Panc1 (cell line): Measurements from ENCODE around the gene RPS14. TPM values are rescaled to one million over a fixed set of nuclear protein-coding genes. Genes with fewer than 3 reads are reported as not detected.

Experiments
- ATAC-seq: fragments of 200-7000 bp; cut with Tn5 transposase; 2 replicates; pipeline ENCODE4 v1.9.1; 2020; ENCODE audit warnings: mild to moderate bottlenecking, moderate library complexity
- BruUV-seq: library from RNA; stranded (reverse); fragments of 400-500 nt; replicated peaks from 2 replicates; lab custom pipeline; 2021; lab: Mats Ljungman, UMichigan
- CTCF ChIA-PET: fragments of 300-600 bp; sonication (Branson Sonifier 250); formaldehyde crosslinking; loops from one replicate; lab custom pipeline; 2022; ENCODE audit warnings: antibody characterized with exemption; lab: Charles Lee
- POLR2A ChIA-PET: fragments of 300-600 bp; sonication (Branson Sonifier 250); formaldehyde crosslinking; loops from one replicate; lab custom pipeline; 2022; ENCODE audit warnings: antibody characterized with exemption; lab: Charles Lee
- DNase-seq: peaks from one replicate; pipeline ENCODE4 v3.0.0-alpha.2; 2010; ENCODE audit warnings: low read depth, low spot score
- H3K27ac ChIP-seq: 2 replicates; pipeline ENCODE4 v1.5.1; 2011; ENCODE audit warnings: mild to moderate bottlenecking, low read length, inconsistent platforms
- H3K27me3 ChIP-seq: fragments of 200-500 bp; sonication (Bioruptor generic); 2 replicates; pipeline ENCODE4 v1.6.0; 2014; ENCODE audit warnings: low read length, inconsistent platforms; ENCODE audit not compliant: control insufficient read depth, insufficient read depth
- H3K36me3 ChIP-seq: fragments of 200-500 bp; sonication (Bioruptor generic); 2 replicates; pipeline ENCODE4 v1.5.1; 2014; ENCODE audit warnings: inconsistent platforms, mild to moderate bottlenecking, low read length, moderate library complexity; ENCODE audit not compliant: control insufficient read depth, insufficient read depth
- H3K4me1 ChIP-seq: 2 replicates; pipeline ENCODE4 v1.5.1; 2011; ENCODE audit warnings: inconsistent platforms, mild to moderate bottlenecking, low read length, moderate library complexity; ENCODE audit not compliant: control insufficient read depth, insufficient read depth
- H3K4me3 ChIP-seq, 2 experiments: 2 replicates each; pipeline ENCODE4 v1.5.1; 2011 to 2012; ENCODE audit warnings: low read depth in 2 of 2, low read length in 2 of 2, mild to moderate bottlenecking in 2 of 2, inconsistent platforms in 1 of 2, moderate library complexity in 1 of 2
- H3K9me3 ChIP-seq: fragments of 200-500 bp; sonication (Bioruptor generic); 2 replicates; pipeline ENCODE4 v1.5.1; 2014; ENCODE audit warnings: low read depth, mild to moderate bottlenecking, inconsistent platforms, low read length, moderate library complexity; ENCODE audit not compliant: control insufficient read depth, insufficient read depth
- CTCF ChIP-seq: fragments of 450-650 bp; IDR thresholded peaks from 2 replicates; pipeline ENCODE4 v1.5.1; 2017; ENCODE audit warnings: mild to moderate bottlenecking
- POLR2AphosphoS5 ChIP-seq: IDR thresholded peaks from 2 replicates; pipeline ENCODE4 v1.6.1; 2012; ENCODE audit warnings: mild to moderate bottlenecking, low read depth, low read length, moderate library complexity
- SIN3A ChIP-seq: IDR thresholded peaks from 2 replicates; pipeline ENCODE4 v1.6.1; 2012; ENCODE audit warnings: low read depth, mild to moderate bottlenecking, low read length, moderate library complexity, borderline replicate concordance; ENCODE audit not compliant: insufficient read depth
- TCF7L2 ChIP-seq: IDR thresholded peaks from 2 replicates; pipeline ENCODE4 v1.6.1; 2011; ENCODE audit warnings: mild to moderate bottlenecking, low read depth, low read length, inconsistent platforms
- in situ Hi-C: cut with HindIII; loops from 2 replicates; pipeline ENCODE4 v1.10.0; 2016; ENCODE audit warnings: low sequenced_read_pairs, low pct_unique_long_range_greater_than_20kb
- intact Hi-C: fragments of 100-400 bp; cut with micrococcal nuclease; formaldehyde crosslinking; loops from one replicate; pipeline ENCODE4 v1.10.0; 2022; ENCODE audit not compliant: unreplicated experiment
- total RNA-seq: library from RNA; stranded (reverse); gene quantifications from one replicate; pipeline ENCODE4 v1.2.1, GENCODE V29; 2021; ENCODE audit not compliant: unreplicated experiment
- TF ChIP-seq, protein P1 (sequence below), 2 experiments: IDR thresholded peaks; 2 replicates each; pipeline ENCODE4 v1.6.1; 2011 to 2012; ENCODE audit warnings: low read depth in 2 of 2, control low read depth in 1 of 2, low read length in 1 of 2, mild to moderate bottlenecking in 1 of 2, moderate library complexity in 1 of 2; ENCODE audit not compliant: insufficient read depth in 1 of 2

The RPS14 gene
- total RNA-seq, 1 experiment from 2014 or later = 1,959 TPM

GRCh38 chr5:150481972-150482406 is 32.5 kb upstream of the RPS14 start:
- intact Hi-C loops (no loop called here), in situ Hi-C loops (no loop called here)
- H3K4me3 ChIP-seq = no peak overlapping the region
- DNase-seq = no peak
- no peaks in the 10 kb centered on the region for H3K27me3 ChIP-seq
- H3K4me1 ChIP-seq = peaks cover 8% of the 10 kb centered on the region
- H3K36me3 ChIP-seq = no peaks in the 10 kb centered on the region
- no TSS peak for BruUV-seq
- H3K27ac ChIP-seq = peak overlapping the region; percentile 37; the same call in 1 of the 2 replicates
- ChIA-PET POLR2A (no interaction called here), CTCF (no interaction called here)
- no peaks in the 10 kb centered on the region for H3K9me3 ChIP-seq
- no peak for TF ChIP-seq TCF7L2
- no peak for ATAC-seq

DNA sequence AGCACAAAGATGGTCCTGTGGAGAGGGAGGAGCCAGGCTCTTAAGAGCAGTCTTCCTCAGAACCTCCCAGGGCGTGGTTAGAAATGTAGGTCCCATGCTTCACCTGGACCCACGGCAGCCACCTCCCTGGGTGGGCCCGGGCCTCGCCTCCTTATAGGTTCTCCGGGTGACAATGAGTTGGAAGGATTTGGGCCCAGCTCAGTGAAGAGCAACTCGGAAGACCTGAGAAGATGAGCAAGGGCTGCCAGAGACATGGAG is 32.1 kb upstream of the RPS14 start:
- H3K27me3 ChIP-seq = no peaks in the 10 kb centered on the region
- no peaks in the 10 kb centered on the region for H3K9me3 ChIP-seq
- intact Hi-C loops (no loop called here), in situ Hi-C loops (no loop called here)
- peaks cover 8% of the 10 kb centered on the region for H3K4me1 ChIP-seq
- no peaks in the 10 kb centered on the region for H3K36me3 ChIP-seq
- ChIA-PET CTCF (no interaction called here), POLR2A (no interaction called here)
- ATAC-seq (no peak), DNase-seq (no peak)
- peak overlapping the region; percentile 37; the same call in 1 of the 2 replicates for H3K27ac ChIP-seq
- no peak overlapping the region for H3K4me3 ChIP-seq
- TF ChIP-seq TCF7L2 = no peak
- TF ChIP-seq SIN3A = no peak
- TF ChIP-seq CTCF = no peak
- TF ChIP-seq, protein P1, sequence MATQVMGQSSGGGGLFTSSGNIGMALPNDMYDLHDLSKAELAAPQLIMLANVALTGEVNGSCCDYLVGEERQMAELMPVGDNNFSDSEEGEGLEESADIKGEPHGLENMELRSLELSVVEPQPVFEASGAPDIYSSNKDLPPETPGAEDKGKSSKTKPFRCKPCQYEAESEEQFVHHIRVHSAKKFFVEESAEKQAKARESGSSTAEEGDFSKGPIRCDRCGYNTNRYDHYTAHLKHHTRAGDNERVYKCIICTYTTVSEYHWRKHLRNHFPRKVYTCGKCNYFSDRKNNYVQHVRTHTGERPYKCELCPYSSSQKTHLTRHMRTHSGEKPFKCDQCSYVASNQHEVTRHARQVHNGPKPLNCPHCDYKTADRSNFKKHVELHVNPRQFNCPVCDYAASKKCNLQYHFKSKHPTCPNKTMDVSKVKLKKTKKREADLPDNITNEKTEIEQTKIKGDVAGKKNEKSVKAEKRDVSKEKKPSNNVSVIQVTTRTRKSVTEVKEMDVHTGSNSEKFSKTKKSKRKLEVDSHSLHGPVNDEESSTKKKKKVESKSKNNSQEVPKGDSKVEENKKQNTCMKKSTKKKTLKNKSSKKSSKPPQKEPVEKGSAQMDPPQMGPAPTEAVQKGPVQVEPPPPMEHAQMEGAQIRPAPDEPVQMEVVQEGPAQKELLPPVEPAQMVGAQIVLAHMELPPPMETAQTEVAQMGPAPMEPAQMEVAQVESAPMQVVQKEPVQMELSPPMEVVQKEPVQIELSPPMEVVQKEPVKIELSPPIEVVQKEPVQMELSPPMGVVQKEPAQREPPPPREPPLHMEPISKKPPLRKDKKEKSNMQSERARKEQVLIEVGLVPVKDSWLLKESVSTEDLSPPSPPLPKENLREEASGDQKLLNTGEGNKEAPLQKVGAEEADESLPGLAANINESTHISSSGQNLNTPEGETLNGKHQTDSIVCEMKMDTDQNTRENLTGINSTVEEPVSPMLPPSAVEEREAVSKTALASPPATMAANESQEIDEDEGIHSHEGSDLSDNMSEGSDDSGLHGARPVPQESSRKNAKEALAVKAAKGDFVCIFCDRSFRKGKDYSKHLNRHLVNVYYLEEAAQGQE (IDR thresholded peaks at IDR 0.05; ENCODE audit: insufficient read depth in 1 of 2, low read depth in 2 of 2, low read length in 1 of 2) = no peak
- no peak for TF ChIP-seq POLR2AphosphoS5
- BruUV-seq = no TSS peak

- intact Hi-C loops = no loop called here
- in situ Hi-C loops = no loop called here
- Histone ChIP-seq H3K36me3 (no peaks in the 10 kb centered on the region), H3K27ac (peak overlapping the region; percentile 49), H3K9me3 (no peaks in the 10 kb centered on the region), H3K4me3 (no peak overlapping the region), H3K27me3 (no peaks in the 10 kb centered on the region), H3K4me1 (peaks cover 10% of the 10 kb centered on the region)
- no peak for DNase-seq
- TF ChIP-seq POLR2AphosphoS5 (no peak), SIN3A (no peak), CTCF (no peak), TCF7L2 (no peak)
- TF ChIP-seq, protein P1 (IDR thresholded peaks at IDR 0.05; ENCODE audit: insufficient read depth in 1 of 2, low read depth in 2 of 2, low read length in 1 of 2) = no peak
- POLR2A ChIA-PET = no interaction called here
- BruUV-seq = no TSS peak
- CTCF ChIA-PET = no interaction called here
- ATAC-seq = no peak; the same call in 1 of the 2 replicates
Observed at GRCh38 chr5:150479416-150479815, 29.9 kb upstream of the RPS14 start.
